GM18498 (cell line): ENCODE measurements around the gene ABCG4.
"Not testable (repeated sequence)": the region's sequence is repeated elsewhere in the genome, so short reads cannot be mapped to it uniquely, and the experiment has no call there.

Experiments
- ATAC-seq: cut with Tn5 transposase; IDR thresholded peaks from one replicate; pipeline ENCODE4 v1.9.1; 2021; ENCODE audit warnings: mild to moderate bottlenecking, moderate library complexity; ENCODE audit not compliant: unreplicated experiment

ABCG4 gene

GRCh38 chr11:119115484-119116234, 33.2 kb upstream of the ABCG4 start:
- ATAC-seq, result no peak

- ATAC-seq, result no peak
Measured at GRCh38 chr11:119116235-119116594, 32.6 kb upstream of the ABCG4 start.

- ATAC-seq, result no peak
Measured at GRCh38 chr11:119116601-119117000, 32.3 kb upstream of the ABCG4 start.

GRCh38 chr11:119117004-119117706, 31.7 kb upstream of the ABCG4 start:
- ATAC-seq, result no peak

- ATAC-seq, result no peak
Measured at GRCh38 chr11:119118227-119118626, 30.6 kb upstream of the ABCG4 start.

GRCh38 chr11:119118946-119119345, 29.9 kb upstream of the ABCG4 start:
- no peak for ATAC-seq

- no peak for ATAC-seq
Measured at GRCh38 chr11:119120639-119121007, 28.2 kb upstream of the ABCG4 start.

- ATAC-seq, result peak; percentile 97
Measured at GRCh38 chr11:119121008-119121810, 27.6 kb upstream of the ABCG4 start, which contains the start of gene HINFP. Gene HINFP, plus strand, starts transcription at chr11:119121580. Its CDS starts 5,365 bp downstream, at chr11:119126945.

GRCh38 chr11:119121811-119122124, 27.1 kb upstream of the ABCG4 start:
- ATAC-seq, result no peak

- no peak for ATAC-seq
Measured at GRCh38 chr11:119125821-119126220, 23.0 kb upstream of the ABCG4 start.

GRCh38 chr11:119126675-119127268, 22.1 kb upstream of the ABCG4 start:
- no peak for ATAC-seq

- ATAC-seq, result no peak
Measured at GRCh38 chr11:119130662-119131061, 18.2 kb upstream of the ABCG4 start.

GRCh38 chr11:119134389-119134978, 14.4 kb upstream of the ABCG4 start:
- no peak for ATAC-seq

- ATAC-seq, result not testable (repeated sequence)
Measured at GRCh38 chr11:119139276-119139675, 9.6 kb upstream of the ABCG4 start.

GRCh38 chr11:119144825-119145486, 3.9 kb upstream of the ABCG4 start:
- ATAC-seq, result peak; percentile 56

GRCh38 chr11:119145551-119145950, 3.3 kb upstream of the ABCG4 start:
- no peak for ATAC-seq

GRCh38 chr11:119147604-119148333, 1.1 kb upstream of the ABCG4 start:
- ATAC-seq, result no peak

GRCh38 chr11:119148720-119149017, 183 bp upstream of the ABCG4 start:
- ATAC-seq, result no peak

GRCh38 chr11:119149786-119150275, 979 bp downstream of the ABCG4 start:
- no peak for ATAC-seq

GRCh38 chr11:119152043-119152442, 3.2 kb downstream of the ABCG4 start:
- no peak for ATAC-seq
